K562 (cell line): ENCODE results near the gene PAPOLB. TPM values are rescaled to one million over a fixed set of nuclear protein-coding genes. Genes with fewer than 3 reads are reported as not detected.

Source experiments
- BCLAF1 ChIP-seq, 2 experiments: fragments of 450-650 bp in 1 of 2; IDR thresholded peaks; 2 replicates each; pipeline ENCODE4 v1.6.1; 2011 to 2017; ENCODE audit warnings: low read depth in 2 of 2, antibody characterized with exemption in 1 of 2, borderline replicate concordance in 1 of 2, low read length in 1 of 2, mild to moderate bottlenecking in 1 of 2, mixed read lengths in 1 of 2; ENCODE audit not compliant: control insufficient read depth in 1 of 2
- BDP1 ChIP-seq: IDR thresholded peaks from 3 replicates; pipeline ENCODE4 v1.6.1; 2011; ENCODE audit not compliant: insufficient read length, insufficient read depth
- GABPB2 ChIP-seq: fragments of 250-450 bp; sonication (Bioruptor Pico); conservative IDR thresholded peaks from 2 replicates; pipeline ENCODE4 v1.5.1; 2021; ENCODE audit warnings: mild to moderate bottlenecking
- GTF2B ChIP-seq: IDR thresholded peaks from 2 replicates; pipeline ENCODE4 v1.6.1; 2011; ENCODE audit not compliant: insufficient read length; ENCODE audit errors: extremely low read depth
- LEF1 ChIP-seq: fragments of 450-650 bp; IDR thresholded peaks from 2 replicates; pipeline ENCODE4 v1.6.1; 2016; ENCODE audit warnings: mild to moderate bottlenecking
- NR0B1 ChIP-seq: fragments of 450-650 bp; IDR thresholded peaks from one replicate; pipeline ENCODE4 v1.6.1; 2018; ENCODE audit warnings: mild to moderate bottlenecking, moderate library complexity; ENCODE audit not compliant: partially characterized antibody
- PKNOX1 ChIP-seq: fragments of 450-650 bp; IDR thresholded peaks from 2 replicates; pipeline ENCODE4 v1.6.1; 2016
- RNF219 ChIP-seq: fragments of 250-450 bp; sonication (Bioruptor Pico); IDR thresholded peaks from 2 replicates; pipeline ENCODE4 v1.5.0; 2022; ENCODE audit warnings: mild to moderate bottlenecking
- SMAD1 ChIP-seq: fragments of 150-350 bp; IDR thresholded peaks from 2 replicates; pipeline ENCODE4 v1.6.1; 2014; ENCODE audit warnings: low read length, low read depth; ENCODE audit not compliant: partially characterized antibody
- SMC3 ChIP-seq: conservative IDR thresholded peaks from 2 replicates; pipeline ENCODE4 v1.6.1; 2011; ENCODE audit warnings: low read depth, low read length, improper control_type of control experiment; ENCODE audit not compliant: insufficient read depth
- TCF15 ChIP-seq: fragments of 250-450 bp; sonication (Bioruptor Pico); IDR thresholded peaks from 2 replicates; pipeline ENCODE4 v1.8.0; 2022; ENCODE audit warnings: moderate library complexity, mild to moderate bottlenecking, inconsistent platforms
- ZKSCAN3 ChIP-seq: fragments of 250-450 bp; sonication (Bioruptor Pico); IDR thresholded peaks from 2 replicates; pipeline ENCODE4 v1.4.0; 2020
- ZNF584 ChIP-seq: fragments of 200-800 bp; sonication (Bioruptor generic); IDR thresholded peaks from 2 replicates; pipeline ENCODE4 v1.6.1; 2016; ENCODE audit warnings: low read depth, mild to moderate bottlenecking, missing genetic modification characterization, missing compliant biosample characterization
- polyA plus RNA-seq, 8 experiments: library from polyadenylated mRNA; depleted of rRNA in 4 of 8; stranded (reverse) in 5 of 8; unstranded in 3 of 8; fragments of >200 nt; fragmentation: Nextera tagmentation in 2 of 8; fragmentation: Illumina TruSeq in 1 of 8; extraction: Ambion mirVana in 2 of 8; extraction: Trizol in 1 of 8; gene quantifications; 2 replicates each; pipeline versions ENCODE4 v1.2.1 to v1.2.3, GENCODE V29; 2011 to 2014; ENCODE audit warnings: inconsistent platforms in 1 of 8, missing spikeins in 1 of 8
- total RNA-seq, 7 experiments: library from RNA; depleted of rRNA in 6 of 7; stranded (reverse); fragments of >200 nt in 6 of 7; fragmentation: Illumina TruSeq in 2 of 7; extraction: Trizol in 2 of 7; gene quantifications; 2 replicates each; pipeline versions ENCODE4 v1.2.1 to v1.2.3, GENCODE V29; 2011 to 2021; ENCODE audit warnings: low replicate concordance in 1 of 7

PAPOLB gene
- total and polyA plus RNA-seq, 9 of the 15 experiments (the other 6 are each of a cell fraction or from before 2014, with no cell fraction given) = 0.04 to 0.33 (median 0.16) TPM; not detected in 4

- TF ChIP-seq LEF1 (no peak), RNF219 (CRISPR knock-in tag) (no peak), TCF15 (CRISPR knock-in tag) (no peak), BDP1 (no peak), ZKSCAN3 (no peak), NR0B1 (no peak), PKNOX1 (peak; percentile 42), SMC3 (no peak), ZNF584 (CRISPR knock-in tag) (0 out of 2 replicates have a peak, but pooled peaks have one; percentile 58), SMAD1 (no peak), GABPB2 (CRISPR knock-in tag) (no peak), GTF2B (no peak), BCLAF1 (IDR thresholded peaks at IDR 0.05; ENCODE audit: borderline replicate concordance in 1 of 2, control insufficient read depth in 1 of 2, low read depth in 2 of 2, low read length in 1 of 2) (no peak)
Observed at GRCh38 chr7:4851459-4852422, 10.1 kb downstream of the PAPOLB start (continued).
